HepG2 (cell line): ENCODE data around the gene NRSN2. TPM values are rescaled to one million over a fixed set of nuclear protein-coding genes. Genes with fewer than 3 reads are reported as not detected.

Experiments
- BHLHE40 ChIP-seq: IDR thresholded peaks from 2 replicates; pipeline ENCODE4 v1.6.1; 2011; ENCODE audit warnings: low read length, improper control_type of control experiment
- CEBPB ChIP-seq: IDR thresholded peaks from 2 replicates; pipeline ENCODE4 v1.6.1; 2011; ENCODE audit warnings: low read depth, low read length, improper control_type of control experiment, borderline replicate concordance
- FOSL1 ChIP-seq: sonication (generic); formaldehyde crosslinking; IDR thresholded peaks from 2 replicates; pipeline ENCODE4 v1.9.0; 2021; ENCODE audit warnings: missing genetic modification reagents, borderline replicate concordance
- GPN1 ChIP-seq: sonication (generic); formaldehyde crosslinking; IDR thresholded peaks from 2 replicates; pipeline ENCODE4 v1.5.1; 2020; ENCODE audit warnings: missing genetic modification reagents, borderline replicate concordance
- JUND ChIP-seq: sonication (generic); formaldehyde crosslinking; IDR thresholded peaks from 2 replicates; pipeline ENCODE4 v1.8.0; 2022; ENCODE audit warnings: mild to moderate bottlenecking, missing genetic modification reagents
- KAT2B ChIP-seq: fragments of 150-350 bp; IDR thresholded peaks from 2 replicates; pipeline ENCODE4 v1.6.1; 2014; ENCODE audit warnings: low read depth, low read length, borderline replicate concordance
- SNAI1 ChIP-seq: sonication (generic); formaldehyde crosslinking; IDR thresholded peaks from 2 replicates; pipeline ENCODE4 v1.5.0; 2020; ENCODE audit warnings: mild to moderate bottlenecking, missing genetic modification reagents, borderline replicate concordance
- SYNCRIP ChIP-seq: fragments of 200-400 bp; formaldehyde crosslinking; IDR thresholded peaks from 2 replicates; pipeline ENCODE4 v1.6.1; 2018; ENCODE audit warnings: mild to moderate bottlenecking, low read depth, low read length; ENCODE audit not compliant: insufficient read depth
- ZFP36L2 ChIP-seq: sonication (generic); formaldehyde crosslinking; IDR thresholded peaks from 2 replicates; pipeline ENCODE4 v1.4.0; 2020; ENCODE audit warnings: missing genetic modification reagents
- ZNF138 ChIP-seq: sonication (generic); formaldehyde crosslinking; IDR thresholded peaks from 2 replicates; pipeline ENCODE4 v1.5.0; 2020; ENCODE audit warnings: mild to moderate bottlenecking, low read depth, missing genetic modification reagents
- ZNF225 ChIP-seq: sonication (generic); formaldehyde crosslinking; IDR thresholded peaks from 2 replicates; pipeline ENCODE4 v1.4.0; 2020; ENCODE audit warnings: mild to moderate bottlenecking, missing genetic modification reagents
- ZNF468 ChIP-seq: sonication (generic); formaldehyde crosslinking; IDR thresholded peaks from 2 replicates; pipeline ENCODE4 v1.8.0; 2022; ENCODE audit warnings: mild to moderate bottlenecking, moderate library complexity, missing genetic modification reagents
- ZNF562 ChIP-seq: sonication (generic); formaldehyde crosslinking; IDR thresholded peaks from 2 replicates; pipeline ENCODE4 v1.8.0; 2022; ENCODE audit warnings: missing genetic modification reagents, borderline replicate concordance
- ZNF572 ChIP-seq: sonication (generic); formaldehyde crosslinking; IDR thresholded peaks from 2 replicates; pipeline ENCODE4 v1.5.1; 2020; ENCODE audit warnings: mild to moderate bottlenecking, missing genetic modification reagents
- ZNF768 ChIP-seq: sonication (generic); formaldehyde crosslinking; IDR thresholded peaks from 2 replicates; pipeline ENCODE4 v1.4.0; 2020; ENCODE audit warnings: missing genetic modification reagents
- ZSCAN31 ChIP-seq: sonication (generic); formaldehyde crosslinking; IDR thresholded peaks from 2 replicates; pipeline ENCODE4 v1.5.0; 2020; ENCODE audit warnings: low read depth, mild to moderate bottlenecking, missing genetic modification reagents
- polyA plus RNA-seq, 8 experiments: library from polyadenylated mRNA; depleted of rRNA in 3 of 8; stranded (reverse) in 7 of 8; unstranded in 1 of 8; fragments of >200 nt; fragmentation: Illumina TruSeq in 4 of 8; extraction: Trizol in 4 of 8; gene quantifications; 2 replicates each; pipeline versions ENCODE4 v1.2.1 to v1.2.3, GENCODE V29; 2011 to 2016; ENCODE audit warnings: low read depth in 4 of 8, missing spikeins in 1 of 8, mixed read lengths in 1 of 8; ENCODE audit not compliant: insufficient read depth in 1 of 8
- total RNA-seq, 5 experiments: library from RNA; depleted of rRNA; stranded (reverse); fragments of >200 nt; fragmentation: Illumina TruSeq; extraction: Trizol; gene quantifications; 2 replicates each; pipeline ENCODE4 v1.2.3, GENCODE V29; 2016; ENCODE audit warnings: low read depth in 1 of 5
- TF ChIP-seq, protein P1 (sequence below): sonication (generic); formaldehyde crosslinking; IDR thresholded peaks from 2 replicates; pipeline ENCODE4 v1.8.0; 2022; ENCODE audit warnings: missing genetic modification reagents, mild to moderate bottlenecking, borderline replicate concordance
- TF ChIP-seq, protein P2 (sequence below): sonication (generic); formaldehyde crosslinking; IDR thresholded peaks from 2 replicates; pipeline ENCODE4 v1.5.0; 2020; ENCODE audit warnings: missing genetic modification reagents
- TF ChIP-seq, protein P3 (sequence below): sonication (generic); formaldehyde crosslinking; IDR thresholded peaks from 2 replicates; pipeline ENCODE4 v1.5.1; 2020; ENCODE audit warnings: mild to moderate bottlenecking, missing genetic modification reagents, borderline replicate concordance
- TF ChIP-seq, protein P4 (sequence below): conservative IDR thresholded peaks from 2 replicates; pipeline ENCODE4 v1.6.1; 2018; ENCODE audit warnings: missing genetic modification reagents

The NRSN2 gene
- total and polyA plus RNA-seq, 2 of the 13 experiments (the other 11 are each of a cell fraction or from before 2014, with no cell fraction given), result 32.3 to 49.4 TPM

DNA sequence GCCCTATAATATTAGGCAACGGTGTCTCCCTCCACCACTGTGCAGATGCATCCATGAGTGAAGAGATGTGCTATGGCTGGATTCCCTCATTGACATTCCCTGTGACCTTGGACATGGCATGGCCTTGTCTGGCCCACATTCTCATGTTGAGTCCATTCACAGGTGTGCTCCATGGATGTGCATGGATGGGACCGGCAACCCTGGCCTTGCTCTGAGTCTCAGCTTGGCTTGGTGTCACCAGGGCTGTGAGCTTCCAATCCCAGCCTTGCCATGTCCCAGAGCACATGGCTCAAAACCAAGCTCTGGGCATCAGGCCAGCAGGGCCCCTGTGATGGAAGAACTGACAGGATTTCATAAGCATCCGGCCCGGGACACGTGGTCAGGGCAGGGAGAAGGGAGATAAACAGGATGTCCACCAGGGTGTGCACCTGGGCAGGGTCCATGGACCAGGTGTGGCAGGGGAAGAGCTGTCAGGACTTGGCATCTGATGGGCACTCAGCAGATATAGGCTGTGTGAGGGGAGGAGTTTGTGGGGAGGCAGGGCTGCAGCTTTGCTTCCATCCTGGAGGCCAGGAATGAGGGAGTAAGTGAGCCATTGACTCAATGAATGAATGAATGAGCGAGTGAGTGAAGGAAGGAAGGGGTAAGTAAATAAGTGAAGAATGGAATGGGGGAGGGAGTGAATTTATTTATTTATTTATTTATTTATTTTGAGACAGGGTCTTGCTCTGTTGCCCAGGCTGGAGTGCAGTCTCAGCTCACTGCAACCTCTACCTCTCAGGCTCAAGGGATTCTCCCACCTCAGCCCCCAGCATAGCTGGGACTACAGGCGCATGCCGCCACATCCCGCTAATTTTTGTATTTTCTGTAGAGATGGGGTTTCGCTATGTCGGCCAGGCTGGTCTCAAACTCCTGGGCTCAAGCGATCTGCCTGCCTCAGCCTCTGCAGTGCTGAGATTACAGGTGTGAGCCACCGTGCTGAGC, 15.7 kb downstream of the NRSN2 start (continued):
- TF ChIP-seq GPN1 (peak; percentile 78; the same call in 1 of the 2 replicates), FOSL1 (CRISPR knock-in tag) (no peak), ZSCAN31 (CRISPR knock-in tag) (peak; percentile 95), JUND (CRISPR knock-in tag) (peak; percentile 81), SYNCRIP (no peak), ZNF572 (peak; percentile 99), KAT2B (no peak), ZNF562 (CRISPR knock-in tag) (no peak), ZNF138 (CRISPR knock-in tag) (peak; percentile 88), BHLHE40 (peak; percentile 79), ZNF768 (peak; percentile 78), SNAI1 (peak; percentile 82; the same call in 1 of the 2 replicates), ZNF225 (CRISPR knock-in tag) (peak; percentile 98; the same call in 1 of the 2 replicates), ZFP36L2 (CRISPR knock-in tag) (peak; percentile 98), CEBPB (peak; percentile 98), ZNF468 (CRISPR knock-in tag) (no peak; the same call in 1 of the 2 replicates)
- TF ChIP-seq, protein P1, sequence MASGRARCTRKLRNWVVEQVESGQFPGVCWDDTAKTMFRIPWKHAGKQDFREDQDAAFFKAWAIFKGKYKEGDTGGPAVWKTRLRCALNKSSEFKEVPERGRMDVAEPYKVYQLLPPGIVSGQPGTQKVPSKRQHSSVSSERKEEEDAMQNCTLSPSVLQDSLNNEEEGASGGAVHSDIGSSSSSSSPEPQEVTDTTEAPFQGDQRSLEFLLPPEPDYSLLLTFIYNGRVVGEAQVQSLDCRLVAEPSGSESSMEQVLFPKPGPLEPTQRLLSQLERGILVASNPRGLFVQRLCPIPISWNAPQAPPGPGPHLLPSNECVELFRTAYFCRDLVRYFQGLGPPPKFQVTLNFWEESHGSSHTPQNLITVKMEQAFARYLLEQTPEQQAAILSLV (CRISPR knock-in tag), result peak; percentile 97
- TF ChIP-seq, protein P2, sequence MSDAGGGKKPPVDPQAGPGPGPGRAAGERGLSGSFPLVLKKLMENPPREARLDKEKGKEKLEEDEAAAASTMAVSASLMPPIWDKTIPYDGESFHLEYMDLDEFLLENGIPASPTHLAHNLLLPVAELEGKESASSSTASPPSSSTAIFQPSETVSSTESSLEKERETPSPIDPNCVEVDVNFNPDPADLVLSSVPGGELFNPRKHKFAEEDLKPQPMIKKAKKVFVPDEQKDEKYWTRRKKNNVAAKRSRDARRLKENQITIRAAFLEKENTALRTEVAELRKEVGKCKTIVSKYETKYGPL (CRISPR knock-in tag), result 0 out of 2 replicates have a peak, but pooled peaks have one; percentile 75
- TF ChIP-seq, protein P3, sequence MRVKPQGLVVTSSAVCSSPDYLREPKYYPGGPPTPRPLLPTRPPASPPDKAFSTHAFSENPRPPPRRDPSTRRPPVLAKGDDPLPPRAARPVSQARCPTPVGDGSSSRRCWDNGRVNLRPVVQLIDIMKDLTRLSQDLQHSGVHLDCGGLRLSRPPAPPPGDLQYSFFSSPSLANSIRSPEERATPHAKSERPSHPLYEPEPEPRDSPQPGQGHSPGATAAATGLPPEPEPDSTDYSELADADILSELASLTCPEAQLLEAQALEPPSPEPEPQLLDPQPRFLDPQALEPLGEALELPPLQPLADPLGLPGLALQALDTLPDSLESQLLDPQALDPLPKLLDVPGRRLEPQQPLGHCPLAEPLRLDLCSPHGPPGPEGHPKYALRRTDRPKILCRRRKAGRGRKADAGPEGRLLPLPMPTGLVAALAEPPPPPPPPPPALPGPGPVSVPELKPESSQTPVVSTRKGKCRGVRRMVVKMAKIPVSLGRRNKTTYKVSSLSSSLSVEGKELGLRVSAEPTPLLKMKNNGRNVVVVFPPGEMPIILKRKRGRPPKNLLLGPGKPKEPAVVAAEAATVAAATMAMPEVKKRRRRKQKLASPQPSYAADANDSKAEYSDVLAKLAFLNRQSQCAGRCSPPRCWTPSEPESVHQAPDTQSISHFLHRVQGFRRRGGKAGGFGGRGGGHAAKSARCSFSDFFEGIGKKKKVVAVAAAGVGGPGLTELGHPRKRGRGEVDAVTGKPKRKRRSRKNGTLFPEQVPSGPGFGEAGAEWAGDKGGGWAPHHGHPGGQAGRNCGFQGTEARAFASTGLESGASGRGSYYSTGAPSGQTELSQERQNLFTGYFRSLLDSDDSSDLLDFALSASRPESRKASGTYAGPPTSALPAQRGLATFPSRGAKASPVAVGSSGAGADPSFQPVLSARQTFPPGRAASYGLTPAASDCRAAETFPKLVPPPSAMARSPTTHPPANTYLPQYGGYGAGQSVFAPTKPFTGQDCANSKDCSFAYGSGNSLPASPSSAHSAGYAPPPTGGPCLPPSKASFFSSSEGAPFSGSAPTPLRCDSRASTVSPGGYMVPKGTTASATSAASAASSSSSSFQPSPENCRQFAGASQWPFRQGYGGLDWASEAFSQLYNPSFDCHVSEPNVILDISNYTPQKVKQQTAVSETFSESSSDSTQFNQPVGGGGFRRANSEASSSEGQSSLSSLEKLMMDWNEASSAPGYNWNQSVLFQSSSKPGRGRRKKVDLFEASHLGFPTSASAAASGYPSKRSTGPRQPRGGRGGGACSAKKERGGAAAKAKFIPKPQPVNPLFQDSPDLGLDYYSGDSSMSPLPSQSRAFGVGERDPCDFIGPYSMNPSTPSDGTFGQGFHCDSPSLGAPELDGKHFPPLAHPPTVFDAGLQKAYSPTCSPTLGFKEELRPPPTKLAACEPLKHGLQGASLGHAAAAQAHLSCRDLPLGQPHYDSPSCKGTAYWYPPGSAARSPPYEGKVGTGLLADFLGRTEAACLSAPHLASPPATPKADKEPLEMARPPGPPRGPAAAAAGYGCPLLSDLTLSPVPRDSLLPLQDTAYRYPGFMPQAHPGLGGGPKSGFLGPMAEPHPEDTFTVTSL (CRISPR knock-in tag), result peak; percentile 68; the same call in 1 of the 2 replicates
- TF ChIP-seq, protein P4, sequence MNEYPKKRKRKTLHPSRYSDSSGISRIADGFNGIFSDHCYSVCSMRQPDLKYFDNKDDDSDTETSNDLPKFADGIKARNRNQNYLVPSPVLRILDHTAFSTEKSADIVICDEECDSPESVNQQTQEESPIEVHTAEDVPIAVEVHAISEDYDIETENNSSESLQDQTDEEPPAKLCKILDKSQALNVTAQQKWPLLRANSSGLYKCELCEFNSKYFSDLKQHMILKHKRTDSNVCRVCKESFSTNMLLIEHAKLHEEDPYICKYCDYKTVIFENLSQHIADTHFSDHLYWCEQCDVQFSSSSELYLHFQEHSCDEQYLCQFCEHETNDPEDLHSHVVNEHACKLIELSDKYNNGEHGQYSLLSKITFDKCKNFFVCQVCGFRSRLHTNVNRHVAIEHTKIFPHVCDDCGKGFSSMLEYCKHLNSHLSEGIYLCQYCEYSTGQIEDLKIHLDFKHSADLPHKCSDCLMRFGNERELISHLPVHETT, result peak; percentile 96
